Loucy (cell line): ENCODE data around the gene EAPP.
"Not testable (repeated sequence)": the region's sequence is repeated elsewhere in the genome, so short reads cannot be mapped to it uniquely, and the experiment has no call there.

Source experiments
- EZH2phosphoT487 ChIP-seq: fragments of 200-600 bp; IDR thresholded peaks from 2 replicates; pipeline ENCODE4 v1.6.1; 2018; ENCODE audit warnings: antibody characterized with exemption, mild to moderate bottlenecking, moderate library complexity, borderline replicate concordance
- TF ChIP-seq, protein P1 (sequence below): fragments of 200-600 bp; sonication (generic); conservative IDR thresholded peaks from 2 replicates; pipeline ENCODE4 v1.5.1; 2014; ENCODE audit warnings: mild to moderate bottlenecking, antibody characterized with exemption, low read length

DNA sequence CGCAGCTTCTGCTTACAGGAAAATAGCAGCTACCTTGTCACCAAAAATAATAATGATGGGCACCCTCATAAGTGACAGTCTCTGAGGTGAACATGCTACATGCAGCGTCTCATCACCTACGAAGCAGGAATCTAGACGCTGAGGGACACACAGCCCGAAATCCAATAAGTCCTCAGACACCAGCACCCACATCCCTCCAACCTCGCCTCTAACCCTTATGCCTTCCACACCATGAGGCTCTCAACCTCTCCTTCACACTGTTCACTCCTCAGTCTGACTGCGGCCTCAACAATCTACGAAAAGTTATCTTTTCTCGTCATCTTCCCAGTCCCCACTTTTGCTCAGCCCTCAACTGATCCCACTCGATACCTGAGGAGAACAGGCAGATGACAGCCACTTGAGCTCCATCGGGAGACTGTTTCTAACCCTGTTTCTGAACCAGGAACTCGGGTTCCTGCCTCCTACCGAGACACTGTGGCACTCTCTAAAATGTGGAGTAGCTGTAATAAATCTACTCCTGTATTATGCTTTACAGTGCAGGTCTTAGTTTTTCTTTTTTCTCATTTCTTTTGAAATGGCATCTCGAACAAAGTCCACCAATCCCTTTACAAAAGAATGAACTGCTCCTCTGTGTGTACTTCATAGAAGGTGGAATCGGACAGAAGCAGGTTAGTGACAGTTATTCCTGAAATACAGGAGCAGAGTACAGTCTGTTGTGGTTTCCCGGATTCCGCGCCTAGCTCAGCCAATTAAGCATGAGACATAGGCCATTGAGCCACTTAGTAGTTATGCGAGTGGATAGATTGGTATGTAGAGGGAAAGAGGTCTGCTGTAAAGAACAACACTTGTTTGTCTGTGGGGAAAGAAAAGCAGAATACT, 919 bp upstream of the EAPP start:
- TF ChIP-seq, protein P1, sequence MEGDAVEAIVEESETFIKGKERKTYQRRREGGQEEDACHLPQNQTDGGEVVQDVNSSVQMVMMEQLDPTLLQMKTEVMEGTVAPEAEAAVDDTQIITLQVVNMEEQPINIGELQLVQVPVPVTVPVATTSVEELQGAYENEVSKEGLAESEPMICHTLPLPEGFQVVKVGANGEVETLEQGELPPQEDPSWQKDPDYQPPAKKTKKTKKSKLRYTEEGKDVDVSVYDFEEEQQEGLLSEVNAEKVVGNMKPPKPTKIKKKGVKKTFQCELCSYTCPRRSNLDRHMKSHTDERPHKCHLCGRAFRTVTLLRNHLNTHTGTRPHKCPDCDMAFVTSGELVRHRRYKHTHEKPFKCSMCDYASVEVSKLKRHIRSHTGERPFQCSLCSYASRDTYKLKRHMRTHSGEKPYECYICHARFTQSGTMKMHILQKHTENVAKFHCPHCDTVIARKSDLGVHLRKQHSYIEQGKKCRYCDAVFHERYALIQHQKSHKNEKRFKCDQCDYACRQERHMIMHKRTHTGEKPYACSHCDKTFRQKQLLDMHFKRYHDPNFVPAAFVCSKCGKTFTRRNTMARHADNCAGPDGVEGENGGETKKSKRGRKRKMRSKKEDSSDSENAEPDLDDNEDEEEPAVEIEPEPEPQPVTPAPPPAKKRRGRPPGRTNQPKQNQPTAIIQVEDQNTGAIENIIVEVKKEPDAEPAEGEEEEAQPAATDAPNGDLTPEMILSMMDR: not testable (repeated sequence)
- not testable (repeated sequence) for TF ChIP-seq EZH2phosphoT487
